ENCODE results near the gene SKP1.
"Not testable (repeated sequence)": the region's sequence is repeated elsewhere in the genome, so short reads cannot be mapped to it uniquely, and the experiment has no call there.

Gene SKP1

GRCh38 chr5:134177369-134178095, 782 bp upstream of the SKP1 start:
- DNase-seq (ENCODE audit: low read depth, low spot score), result peak; percentile 42

GRCh38 chr5:134175921-134176510, 734 bp downstream of the SKP1 start:
- DNase-seq (ENCODE audit: low read depth, low spot score), result no peak

GRCh38 chr5:134174841-134175839, 1.6 kb downstream of the SKP1 start:
- DNase-seq (ENCODE audit: low read depth, low spot score), result no peak

GRCh38 chr5:134171972-134172371, 4.8 kb downstream of the SKP1 start:
- DNase-seq (ENCODE audit: low read depth, low spot score), result no peak

- no peak for DNase-seq (ENCODE audit: low read depth, low spot score)
Measured at GRCh38 chr5:134162592-134162991, 14.2 kb downstream of the SKP1 start.

GRCh38 chr5:134161513-134162395, 15.0 kb downstream of the SKP1 start:
- no peak for DNase-seq (ENCODE audit: low read depth, low spot score)

GRCh38 chr5:134153657-134154056, 23.1 kb downstream of the SKP1 start:
- DNase-seq (ENCODE audit: low read depth, low spot score), result no peak

- no peak for DNase-seq (ENCODE audit: low read depth, low spot score)
Measured at GRCh38 chr5:134153241-134153640, 23.5 kb downstream of the SKP1 start.

- DNase-seq (ENCODE audit: low read depth, low spot score), result not testable (repeated sequence)
Measured at GRCh38 chr5:134152173-134152832, 24.4 kb downstream of the SKP1 start.

GRCh38 chr5:134151723-134152122, 25.0 kb downstream of the SKP1 start:
- DNase-seq (ENCODE audit: low read depth, low spot score), result no peak

GRCh38 chr5:134149571-134150303, 27.0 kb downstream of the SKP1 start:
- no peak for DNase-seq (ENCODE audit: low read depth, low spot score)

GRCh38 chr5:134148986-134149539, 27.7 kb downstream of the SKP1 start:
- DNase-seq (ENCODE audit: low read depth, low spot score), result no peak

GRCh38 chr5:134148316-134148715, 28.4 kb downstream of the SKP1 start:
- DNase-seq (ENCODE audit: low read depth, low spot score), result no peak

- no peak for DNase-seq (ENCODE audit: low read depth, low spot score)
Measured at GRCh38 chr5:134146651-134147518, 29.9 kb downstream of the SKP1 start.

- DNase-seq (ENCODE audit: low read depth, low spot score), result peak; percentile 91
Measured at GRCh38 chr5:134145779-134146581, 30.8 kb downstream of the SKP1 start.

- no peak for DNase-seq (ENCODE audit: low read depth, low spot score)
Measured at GRCh38 chr5:134145041-134145757, 31.6 kb downstream of the SKP1 start.

Data from ELF-1 (cell line).